Endodermal cell (in vitro differentiated cells): Measurements from ENCODE around the gene CCNG2. TPM values are rescaled to one million over a fixed set of nuclear protein-coding genes. Genes with fewer than 3 reads are reported as not detected.

Experiments used
- DNase-seq: peaks from one replicate; pipeline ENCODE4 v3.0.0-alpha.2; 2017
- H3K27ac ChIP-seq: 2 replicates; pipeline ENCODE4 v1.5.1; 2013; ENCODE audit warnings: mild to moderate bottlenecking, low read depth, low read length, moderate library complexity
- H3K27me3 ChIP-seq: 2 replicates; pipeline ENCODE4 v1.6.1; 2013; ENCODE audit warnings: mild to moderate bottlenecking, low read length, moderate library complexity; ENCODE audit not compliant: insufficient read depth, control insufficient read depth, poor library complexity, severe bottlenecking
- H3K36me3 ChIP-seq: 2 replicates; pipeline ENCODE4 v1.7.0; 2013; ENCODE audit warnings: mild to moderate bottlenecking, low read length, moderate library complexity; ENCODE audit not compliant: control insufficient read depth, insufficient read depth
- H3K4me1 ChIP-seq: one replicate; pipeline ENCODE4 v1.7.0; 2013; ENCODE audit warnings: low read length; ENCODE audit not compliant: control insufficient read depth, insufficient read depth
- H3K4me3 ChIP-seq: 2 replicates; pipeline ENCODE4 v1.5.1; 2013; ENCODE audit warnings: mild to moderate bottlenecking, low read length, moderate library complexity
- H3K9ac ChIP-seq: 2 replicates; pipeline ENCODE4 v1.6.1; 2013; ENCODE audit warnings: mild to moderate bottlenecking, low read length, moderate library complexity; ENCODE audit not compliant: poor library complexity, severe bottlenecking; ENCODE audit errors: extremely low read depth
- H3K9me3 ChIP-seq: 2 replicates; pipeline ENCODE4 v1.6.1; 2013; ENCODE audit warnings: mild to moderate bottlenecking, low read length, moderate library complexity; ENCODE audit not compliant: control insufficient read depth
- H3K27ac Mint-ChIP-seq: 2 replicates; pipeline ENCODE4 v1.8.0; 2020; ENCODE audit warnings: mixed read lengths
- H3K27me3 Mint-ChIP-seq: 2 replicates; pipeline ENCODE4 v1.8.0; 2021; ENCODE audit warnings: mild to moderate bottlenecking, mixed read lengths; ENCODE audit not compliant: insufficient read depth
- H3K36me3 Mint-ChIP-seq: 2 replicates; pipeline ENCODE4 v1.8.0; 2020; ENCODE audit warnings: low read depth, mixed read lengths
- H3K4me1 Mint-ChIP-seq: 2 replicates; pipeline ENCODE4 v1.8.0; 2020; ENCODE audit warnings: mixed read lengths
- H3K4me3 Mint-ChIP-seq: 2 replicates; pipeline ENCODE4 v1.8.0; 2020; ENCODE audit warnings: mild to moderate bottlenecking, moderate library complexity, mixed read lengths
- H3K9me3 Mint-ChIP-seq: 2 replicates; pipeline ENCODE4 v1.8.0; 2020; ENCODE audit warnings: mild to moderate bottlenecking, mixed read lengths
- WGBS, 2 experiments: methylation state at CpG; one replicate each; pipeline versions ENCODE4 v1.1.5 to v1.1.7; 2013; ENCODE audit warnings: missing lambda C conversion rate in 2 of 2, mixed read lengths in 1 of 2; ENCODE audit not compliant: insufficient coverage in 1 of 2, insufficient read length in 1 of 2; 5-methylcytosine and 5-hydroxymethylcytosine counted together
- total RNA-seq, 2 donors: library from RNA; stranded (reverse); fragmentation: NEBNext Ultra II Directional in 1 of 2; extraction: Animal tissue kit (Norgen Biotek cat#: 25700) in 1 of 2; gene quantifications; 2 replicates in 1 of 2; 3 replicates in 1 of 2; pipeline ENCODE4 v1.2.1, GENCODE V29; 2021
- TF ChIP-seq, protein P1 (sequence below): fragments of 200-600 bp; sonication (generic); conservative IDR thresholded peaks from 2 replicates; pipeline ENCODE4 v1.5.0; 2021; ENCODE audit warnings: antibody characterized with exemption, mild to moderate bottlenecking

Gene CCNG2
- total RNA-seq, 2 donors from 2014 or later = 39.7 to 41.5 TPM

GRCh38 chr4:77169481-77169880, 12.5 kb downstream of the CCNG2 start:
- Histone ChIP-seq H3K36me3 (peaks cover 64% of the 10 kb centered on the region), H3K9ac (no peak overlapping the region), H3K27ac (no peak overlapping the region), H3K27me3 (no peaks in the 10 kb centered on the region), H3K9me3 (no peaks in the 10 kb centered on the region), H3K4me1 (peaks cover 4% of the 10 kb centered on the region), H3K4me3 (no peak overlapping the region)
- 76% methylated on average over 3 of the region's 3 CpGs; no CpG with 5 or more reads in 1 of the 2 experiments for WGBS, 2 experiments
- no peak for DNase-seq
- Mint-ChIP-seq H3K36me3 (peaks cover 48% of the 10 kb centered on the region), H3K27ac (no peak overlapping the region), H3K4me1 (peaks cover 27% of the 10 kb centered on the region), H3K27me3 (peaks cover 17% of the 10 kb centered on the region), H3K4me3 (no peak overlapping the region), H3K9me3 (no peaks in the 10 kb centered on the region)
- TF ChIP-seq, protein P1, sequence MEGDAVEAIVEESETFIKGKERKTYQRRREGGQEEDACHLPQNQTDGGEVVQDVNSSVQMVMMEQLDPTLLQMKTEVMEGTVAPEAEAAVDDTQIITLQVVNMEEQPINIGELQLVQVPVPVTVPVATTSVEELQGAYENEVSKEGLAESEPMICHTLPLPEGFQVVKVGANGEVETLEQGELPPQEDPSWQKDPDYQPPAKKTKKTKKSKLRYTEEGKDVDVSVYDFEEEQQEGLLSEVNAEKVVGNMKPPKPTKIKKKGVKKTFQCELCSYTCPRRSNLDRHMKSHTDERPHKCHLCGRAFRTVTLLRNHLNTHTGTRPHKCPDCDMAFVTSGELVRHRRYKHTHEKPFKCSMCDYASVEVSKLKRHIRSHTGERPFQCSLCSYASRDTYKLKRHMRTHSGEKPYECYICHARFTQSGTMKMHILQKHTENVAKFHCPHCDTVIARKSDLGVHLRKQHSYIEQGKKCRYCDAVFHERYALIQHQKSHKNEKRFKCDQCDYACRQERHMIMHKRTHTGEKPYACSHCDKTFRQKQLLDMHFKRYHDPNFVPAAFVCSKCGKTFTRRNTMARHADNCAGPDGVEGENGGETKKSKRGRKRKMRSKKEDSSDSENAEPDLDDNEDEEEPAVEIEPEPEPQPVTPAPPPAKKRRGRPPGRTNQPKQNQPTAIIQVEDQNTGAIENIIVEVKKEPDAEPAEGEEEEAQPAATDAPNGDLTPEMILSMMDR = no peak

DNA sequence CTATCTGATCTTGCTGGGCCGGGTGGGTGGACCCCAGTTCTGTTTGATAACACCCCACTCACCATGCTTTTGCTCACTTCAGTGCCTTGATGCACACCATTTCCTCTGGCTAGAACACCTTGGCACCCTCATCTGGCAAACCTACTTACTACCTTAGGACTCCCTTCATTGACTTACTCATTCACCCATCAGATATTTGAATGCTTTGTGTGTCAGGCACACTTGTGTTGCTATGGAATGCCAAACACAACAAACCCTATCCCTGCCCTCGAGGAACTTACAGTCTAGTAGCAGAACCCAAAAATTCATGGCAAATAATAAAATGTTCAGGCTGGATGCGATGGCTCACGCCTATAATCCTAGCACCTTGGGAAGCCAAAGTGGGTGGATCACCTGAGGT, 13.9 kb downstream of the CCNG2 start:
- H3K36me3 Mint-ChIP-seq = peaks cover 35% of the 10 kb centered on the region
- Histone ChIP-seq H3K27ac (no peak overlapping the region), H3K4me1 (peaks cover 4% of the 10 kb centered on the region), H3K36me3 (peaks cover 50% of the 10 kb centered on the region), H3K9ac (no peak overlapping the region), H3K4me3 (no peak overlapping the region), H3K9me3 (no peaks in the 10 kb centered on the region), H3K27me3 (no peaks in the 10 kb centered on the region)
- TF ChIP-seq, protein P1 = no peak
- H3K27ac Mint-ChIP-seq = peak overlapping the region; percentile 52
- no peak for DNase-seq
- H3K27me3 Mint-ChIP-seq = peaks cover 17% of the 10 kb centered on the region
- peaks cover 37% of the 10 kb centered on the region for H3K4me1 Mint-ChIP-seq
- no peaks in the 10 kb centered on the region for H3K9me3 Mint-ChIP-seq
- 88 to 96% methylated on average over 4 of the region's 4 CpGs for WGBS, 2 experiments
- no peak overlapping the region for H3K4me3 Mint-ChIP-seq

DNA sequence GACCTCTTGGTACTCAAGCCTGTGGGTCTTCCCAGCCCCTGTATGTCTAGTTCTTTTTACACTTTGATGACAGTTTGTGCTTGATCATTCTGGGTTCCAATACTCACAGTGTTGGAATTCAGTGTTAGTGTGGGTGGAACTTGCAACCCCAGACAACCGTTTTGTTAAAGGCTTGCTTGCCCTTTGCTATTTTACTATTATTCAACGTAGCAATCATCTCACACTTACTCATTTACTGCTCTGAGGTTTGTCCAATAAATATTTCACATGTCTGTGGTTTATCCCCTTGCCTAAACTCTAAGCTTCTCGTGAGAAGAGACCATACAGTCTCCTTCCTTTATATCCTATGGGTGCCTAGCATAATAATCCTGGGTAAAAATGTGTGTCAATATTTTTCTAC, 15.3 kb downstream of the CCNG2 start:
- Histone ChIP-seq H3K27me3 (no peaks in the 10 kb centered on the region), H3K9ac (no peak overlapping the region), H3K9me3 (no peaks in the 10 kb centered on the region), H3K27ac (no peak overlapping the region), H3K4me1 (peaks cover 13% of the 10 kb centered on the region), H3K36me3 (peaks cover 36% of the 10 kb centered on the region), H3K4me3 (no peak overlapping the region)
- WGBS, 2 experiments = 89 to 100% methylated on average over 1 to 3 of the region's 3 CpGs
- H3K4me3 Mint-ChIP-seq = no peak overlapping the region
- no peak for DNase-seq
- H3K27me3 Mint-ChIP-seq = peaks cover 25% of the 10 kb centered on the region
- TF ChIP-seq, protein P1 = no peak
- H3K27ac Mint-ChIP-seq = no peak overlapping the region
- H3K9me3 Mint-ChIP-seq = no peaks in the 10 kb centered on the region
- H3K4me1 Mint-ChIP-seq = peaks cover 51% of the 10 kb centered on the region
- peaks cover 29% of the 10 kb centered on the region for H3K36me3 Mint-ChIP-seq
